Measurements from ENCODE around the gene KHNYN. TPM values are rescaled to one million over a fixed set of nuclear protein-coding genes. Genes with fewer than 3 reads are reported as not detected.

KHNYN gene
- total and polyA plus RNA-seq, 2 experiments from 2014 or later, result 2.7 to 28.1 TPM

- Histone ChIP-seq H3F3A (replicated peaks; ENCODE audit: low read depth) (peaks cover 7% of the 10 kb centered on the region), H3K36me3 (ENCODE audit: insufficient read depth) (no peaks in the 10 kb centered on the region), H3K27ac (ENCODE audit: low read depth) (no peak overlapping the region), H3K4me1 (ENCODE audit: insufficient read depth) (peaks cover 12% of the 10 kb centered on the region), H3K4me3 (no peak overlapping the region), H2AFZ (no peak overlapping the region), H3K27me3 (ENCODE audit: insufficient read depth) (0 out of 2 replicates have a peak, but pooled peaks cover 5% of the 10 kb centered on the region), H4K20me1 (replicated peaks; ENCODE audit: insufficient read depth) (no peaks in the 10 kb centered on the region; the same call in 1 of the 2 replicates), H3K4me2 (no peak overlapping the region), H3K9me2 (ENCODE audit: insufficient read depth) (no peaks in the 10 kb centered on the region), H3K79me2 (replicated peaks; ENCODE audit: insufficient read depth) (no peaks in the 10 kb centered on the region)
- no peaks in the 10 kb centered on the region for H3K9me3 Mint-ChIP-seq
- no peak overlapping the region for H3K4me3 Mint-ChIP-seq
- peaks cover 31% of the 10 kb centered on the region for H3K36me3 Mint-ChIP-seq (ENCODE audit: low read depth)
- no peak overlapping the region for H3K27ac Mint-ChIP-seq
- DNase-seq (ENCODE audit: low spot score), result no peak
- H3K27me3 Mint-ChIP-seq (ENCODE audit: insufficient read depth, low read depth, poor library complexity), result peaks cover 17% of the 10 kb centered on the region
- no peak for ATAC-seq
- peaks cover 15% of the 10 kb centered on the region; the same call in 2 of the 3 replicates for H3K4me1 Mint-ChIP-seq
- TF ChIP-seq NANOG (IDR thresholded peaks at IDR 0.05; ENCODE audit: borderline replicate concordance) (no peak), CREB1 (CRISPR knock-in tag; IDR thresholded peaks at IDR 0.05; ENCODE audit: low read depth) (no peak), ZNF331 (CRISPR knock-in tag; IDR thresholded peaks at IDR 0.05; ENCODE audit: low read depth) (no peak), ZNF462 (CRISPR knock-in tag; IDR thresholded peaks at IDR 0.05) (no peak)
These were observed 4.9 kb downstream of the KHNYN start for GRCh38 chr14:24434676-24435075.

DNA sequence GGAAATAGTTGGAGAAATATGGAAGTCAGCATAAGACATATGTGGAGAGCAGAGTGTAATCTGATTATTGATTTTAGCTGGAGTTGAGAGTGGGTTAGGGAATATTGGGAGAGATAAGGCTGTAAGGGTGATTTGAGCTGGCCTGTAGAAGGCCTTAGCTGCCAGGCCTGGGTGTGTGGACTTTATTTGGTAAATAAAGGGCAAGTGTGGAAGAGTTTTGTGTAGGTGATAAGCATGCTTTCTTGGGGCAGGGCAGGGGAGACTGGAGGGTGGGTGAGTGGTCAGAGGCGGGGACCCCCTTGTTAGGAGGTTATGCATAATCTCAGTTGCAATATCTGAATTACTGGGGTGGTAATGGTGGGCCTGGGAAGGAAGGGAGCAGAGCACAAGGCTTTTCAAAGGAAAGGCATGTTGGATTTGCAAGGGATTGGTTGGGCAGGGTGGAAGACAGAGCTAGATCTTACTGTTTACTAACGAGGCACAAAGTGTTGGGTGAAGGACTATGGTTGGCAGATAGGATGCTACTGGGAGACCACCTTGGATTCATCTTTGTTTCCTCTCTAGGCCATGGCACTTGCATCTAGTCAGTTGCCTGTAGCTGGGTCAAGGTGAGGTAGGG is 5.5 kb downstream of the KHNYN start:
- Mint-ChIP-seq H3K27ac (no peak overlapping the region), H3K27me3 (ENCODE audit: insufficient read depth, low read depth, poor library complexity) (peaks cover 17% of the 10 kb centered on the region), H3K4me1 (peaks cover 15% of the 10 kb centered on the region; the same call in 2 of the 3 replicates), H3K36me3 (ENCODE audit: low read depth) (peaks cover 33% of the 10 kb centered on the region), H3K9me3 (no peaks in the 10 kb centered on the region), H3K4me3 (no peak overlapping the region)
- H3F3A ChIP-seq (replicated peaks; ENCODE audit: low read depth), result peaks cover 7% of the 10 kb centered on the region
- H3K4me1 ChIP-seq (ENCODE audit: insufficient read depth), result peaks cover 12% of the 10 kb centered on the region
- no peak overlapping the region for H3K4me2 ChIP-seq
- H3K27me3 ChIP-seq (ENCODE audit: insufficient read depth), result 0 out of 2 replicates have a peak, but pooled peaks cover 5% of the 10 kb centered on the region
- no peaks in the 10 kb centered on the region; the same call in 1 of the 2 replicates for H4K20me1 ChIP-seq (replicated peaks; ENCODE audit: insufficient read depth)
- no peak for DNase-seq (ENCODE audit: low spot score)
- no peaks in the 10 kb centered on the region for H3K36me3 ChIP-seq (ENCODE audit: insufficient read depth)
- no peak overlapping the region for H2AFZ ChIP-seq
- no peak overlapping the region for H3K27ac ChIP-seq (ENCODE audit: low read depth)
- no peaks in the 10 kb centered on the region for H3K9me2 ChIP-seq (ENCODE audit: insufficient read depth)
- no peak overlapping the region for H3K4me3 ChIP-seq
- ATAC-seq, result no peak
- H3K79me2 ChIP-seq (replicated peaks; ENCODE audit: insufficient read depth), result no peaks in the 10 kb centered on the region
- TF ChIP-seq JUNB (IDR thresholded peaks at IDR 0.05; ENCODE audit: unreplicated experiment) (no peak), POLR2AphosphoS5 (IDR thresholded peaks at IDR 0.05; ENCODE audit: low read depth) (no peak), EZH2phosphoT487 (IDR thresholded peaks at IDR 0.05; ENCODE audit: unreplicated experiment) (no peak), ZNF114 (CRISPR knock-in tag; IDR thresholded peaks at IDR 0.05) (no peak), NANOG (IDR thresholded peaks at IDR 0.05; ENCODE audit: borderline replicate concordance) (no peak), EZH2 (IDR thresholded peaks at IDR 0.05; ENCODE audit: low read depth, unreplicated experiment) (no peak)
- TF ChIP-seq, protein P1, sequence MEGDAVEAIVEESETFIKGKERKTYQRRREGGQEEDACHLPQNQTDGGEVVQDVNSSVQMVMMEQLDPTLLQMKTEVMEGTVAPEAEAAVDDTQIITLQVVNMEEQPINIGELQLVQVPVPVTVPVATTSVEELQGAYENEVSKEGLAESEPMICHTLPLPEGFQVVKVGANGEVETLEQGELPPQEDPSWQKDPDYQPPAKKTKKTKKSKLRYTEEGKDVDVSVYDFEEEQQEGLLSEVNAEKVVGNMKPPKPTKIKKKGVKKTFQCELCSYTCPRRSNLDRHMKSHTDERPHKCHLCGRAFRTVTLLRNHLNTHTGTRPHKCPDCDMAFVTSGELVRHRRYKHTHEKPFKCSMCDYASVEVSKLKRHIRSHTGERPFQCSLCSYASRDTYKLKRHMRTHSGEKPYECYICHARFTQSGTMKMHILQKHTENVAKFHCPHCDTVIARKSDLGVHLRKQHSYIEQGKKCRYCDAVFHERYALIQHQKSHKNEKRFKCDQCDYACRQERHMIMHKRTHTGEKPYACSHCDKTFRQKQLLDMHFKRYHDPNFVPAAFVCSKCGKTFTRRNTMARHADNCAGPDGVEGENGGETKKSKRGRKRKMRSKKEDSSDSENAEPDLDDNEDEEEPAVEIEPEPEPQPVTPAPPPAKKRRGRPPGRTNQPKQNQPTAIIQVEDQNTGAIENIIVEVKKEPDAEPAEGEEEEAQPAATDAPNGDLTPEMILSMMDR (conservative IDR thresholded peaks at IDR 0.05; ENCODE audit: low read depth in 2 of 2), result no peak
